ENCODE measurements around the gene FER.

- TF ChIP-seq CTCF (conservative IDR thresholded peaks at IDR 0.05; ENCODE audit: low read length) = no peak
- no peak for TF ChIP-seq EZH2phosphoT487 (IDR thresholded peaks at IDR 0.05; ENCODE audit: borderline replicate concordance, low read depth, low read length)
These were observed 39.2 kb downstream of the FER start for GRCh38 chr5:108786806-108787483.

Measured in OCI-LY7 (cell line).